K562 (cell line): ENCODE results near the gene EIF3CL. TPM values are rescaled to one million over a fixed set of nuclear protein-coding genes. Genes with fewer than 3 reads are reported as not detected.
"Not testable (repeated sequence)": the region's sequence is repeated elsewhere in the genome, so short reads cannot be mapped to it uniquely, and the experiment has no call there.

ENCODE experiments used
- ATAC-seq: fragments of 200-7000 bp; cut with Tn5 transposase; 3 replicates; pipeline ENCODE4 v1.9.1; 2020; ENCODE audit warnings: moderate library complexity
- BruUV-seq: library from RNA; stranded (reverse); fragments of 400-500 nt; replicated peaks from 2 replicates; lab custom pipeline; 2021; lab: Mats Ljungman, UMichigan
- CTCF ChIA-PET: fragments of 300-600 bp; formaldehyde crosslinking; extraction: SDS; loops from one replicate; lab custom pipeline; 2021; ENCODE audit warnings: low intra/inter-chr PET ratio; lab: Yijun Ruan, JAX
- POLR2A ChIA-PET: fragments of 300-600, 350-650 bp; sonication (Branson Sonifier 250); formaldehyde crosslinking; extraction: SDS; loops from one replicate; lab custom pipeline; 2021; ENCODE audit warnings: antibody characterized with exemption, inconsistent platforms; lab: Yijun Ruan, JAX
- DNase-seq, 4 experiments: peaks; one replicate each; pipeline versions ENCODE4 v3.0.0 to v3.0.0-alpha.2; 2011 to 2018; ENCODE audit warnings: low spot score in 3 of 4, mixed read lengths in 3 of 4; ENCODE audit errors: extremely low read depth in 1 of 4
- FAIRE-seq: peaks from 2 replicates; lab custom pipeline; 2011; peaks lifted over from hg19 to GRCh38; lab: Jason Lieb, UNC
- H2AFZ ChIP-seq: 2 replicates; pipeline ENCODE4 v1.6.0; 2011; ENCODE audit warnings: low read depth, low read length, control low read depth, inconsistent platforms
- H3K27ac ChIP-seq: fragments of 200-600 bp; 3 replicates; pipeline ENCODE4 v1.8.0; 2011; ENCODE audit warnings: low read depth, mild to moderate bottlenecking, control low read depth, inconsistent platforms, low read length, moderate library complexity, mixed read lengths; ENCODE audit errors: extremely low read depth
- H3K27me3 ChIP-seq, 2 experiments: fragments of 300-600 bp in 1 of 2; 2 replicates in 1 of 2; 3 replicates in 1 of 2; pipeline versions ENCODE4 v1.6.0 to v1.8.0; 2011; ENCODE audit warnings: inconsistent platforms in 2 of 2, low read length in 2 of 2, mild to moderate bottlenecking in 1 of 2, mixed read lengths in 1 of 2, moderate library complexity in 1 of 2; ENCODE audit not compliant: control insufficient read depth in 2 of 2, insufficient read depth in 2 of 2
- H3K36me3 ChIP-seq: fragments of 300-600 bp; 3 replicates; pipeline ENCODE4 v1.8.0; 2011; ENCODE audit warnings: mild to moderate bottlenecking, low read length, inconsistent platforms; ENCODE audit not compliant: control insufficient read depth, insufficient read depth
- H3K4me1 ChIP-seq, 2 experiments: fragments of 200-600 bp in 1 of 2; replicated peaks in 1 of 2; 2 replicates in 1 of 2; 3 replicates in 1 of 2; pipeline versions ENCODE4 v1.5.1 to v1.8.0; 2011; ENCODE audit warnings: inconsistent platforms in 2 of 2, low read length in 2 of 2, mild to moderate bottlenecking in 1 of 2, mixed read lengths in 1 of 2, moderate library complexity in 1 of 2; ENCODE audit not compliant: control insufficient read depth in 2 of 2, insufficient read depth in 2 of 2
- H3K4me2 ChIP-seq: 2 replicates; pipeline ENCODE4 v1.6.1; 2011; ENCODE audit warnings: low read length, control low read depth, inconsistent platforms, mixed read lengths; ENCODE audit not compliant: insufficient read depth
- H3K4me3 ChIP-seq: fragments of 200-600 bp; sonication (generic), shearing (Covaris generic); 2 replicates; pipeline ENCODE4 v1.5.1; 2016; ENCODE audit warnings: control low read depth, inconsistent platforms
- H3K79me2 ChIP-seq: fragments of 200-600 bp; 3 replicates; pipeline ENCODE4 v1.8.0; 2011; ENCODE audit warnings: low read length, inconsistent platforms; ENCODE audit not compliant: control insufficient read depth, insufficient read depth
- H3K9ac ChIP-seq, 2 experiments: 2 replicates each; pipeline versions ENCODE4 v1.6.0 to v1.6.1; 2011; ENCODE audit warnings: low read depth in 2 of 2, low read length in 2 of 2, control low read depth in 1 of 2, inconsistent platforms in 1 of 2, mild to moderate bottlenecking in 1 of 2, mixed read lengths in 1 of 2; ENCODE audit not compliant: insufficient read depth in 1 of 2
- H3K9me1 ChIP-seq: one replicate; pipeline ENCODE4 v1.6.0; 2011; ENCODE audit warnings: inconsistent platforms, mild to moderate bottlenecking, low read length, moderate library complexity; ENCODE audit not compliant: control insufficient read depth, insufficient read depth
- H3K9me3 ChIP-seq: replicated peaks from 2 replicates; pipeline ENCODE4 v1.5.1; 2011; ENCODE audit warnings: low read depth, low read length, inconsistent platforms; ENCODE audit not compliant: control insufficient read depth, insufficient read depth
- H4K20me1 ChIP-seq: replicated peaks from 2 replicates; pipeline ENCODE4 v1.6.1; 2011; ENCODE audit warnings: low read length, inconsistent platforms, mixed read lengths; ENCODE audit not compliant: control insufficient read depth, insufficient read depth
- WGBS: fragments of 100-300 bp; shearing (Covaris generic); methylation state at CpG from one replicate; pipeline ENCODE4 v1.1.6; 2016; ENCODE audit warnings: low coverage, mixed read lengths; ENCODE audit not compliant: insufficient coverage; ENCODE audit errors: missing lambda C conversion rate; 5-methylcytosine and 5-hydroxymethylcytosine counted together
- in situ Hi-C: fragments of 300-500 bp; cut with MboI; formaldehyde crosslinking; loops from 4 replicates; pipeline ENCODE4 v1.15.0; 2018; ENCODE audit warnings: inconsistent platforms, mixed read lengths
- intact Hi-C: fragments of 100-400 bp; cut with micrococcal nuclease; formaldehyde crosslinking; loops from 2 replicates; pipeline ENCODE4 v1.14.2; 2022
- polyA plus RNA-seq, 8 experiments: library from polyadenylated mRNA; depleted of rRNA in 4 of 8; stranded (reverse) in 5 of 8; unstranded in 3 of 8; fragments of >200 nt; fragmentation: Nextera tagmentation in 2 of 8; fragmentation: Illumina TruSeq in 1 of 8; extraction: Ambion mirVana in 2 of 8; extraction: Trizol in 1 of 8; gene quantifications; 2 replicates each; pipeline versions ENCODE4 v1.2.1 to v1.2.3, GENCODE V29; 2011 to 2014; ENCODE audit warnings: inconsistent platforms in 1 of 8, missing spikeins in 1 of 8
- total RNA-seq, 7 experiments: library from RNA; depleted of rRNA in 6 of 7; stranded (reverse); fragments of >200 nt in 6 of 7; fragmentation: Illumina TruSeq in 2 of 7; extraction: Trizol in 2 of 7; gene quantifications; 2 replicates each; pipeline versions ENCODE4 v1.2.1 to v1.2.3, GENCODE V29; 2011 to 2021; ENCODE audit warnings: low replicate concordance in 1 of 7

Gene EIF3CL
- total and polyA plus RNA-seq, 9 of the 15 experiments (the other 6 are each of a cell fraction or from before 2014, with no cell fraction given) = 3.7 to 130 (median 78.1) TPM

GRCh38 chr16:28392054-28392453, 11.6 kb downstream of the EIF3CL start:
- H3K9me3 ChIP-seq, ATAC-seq, DNase-seq, H3K9ac ChIP-seq, H2AFZ ChIP-seq, H3K9me1 ChIP-seq, H4K20me1 ChIP-seq, H3K36me3 ChIP-seq, POLR2A ChIA-PET, H3K4me3 ChIP-seq, in situ Hi-C loops, H3K79me2 ChIP-seq, FAIRE-seq, H3K4me2 ChIP-seq, H3K27ac ChIP-seq, BruUV-seq, H3K4me1 ChIP-seq, CTCF ChIA-PET, intact Hi-C loops, H3K27me3 ChIP-seq: not testable (repeated sequence)
- WGBS = no CpG with 5 or more reads among the region's 5 CpGs

GRCh38 chr16:28382177-28382867, 21.3 kb downstream of the EIF3CL start:
- BruUV-seq, in situ Hi-C loops, ATAC-seq, H3K36me3 ChIP-seq, H4K20me1 ChIP-seq, H3K79me2 ChIP-seq, H3K27ac ChIP-seq, H3K4me1 ChIP-seq, CTCF ChIA-PET, H3K4me3 ChIP-seq, POLR2A ChIA-PET, H3K4me2 ChIP-seq, H3K9me1 ChIP-seq, H3K9ac ChIP-seq, H3K9me3 ChIP-seq, H3K27me3 ChIP-seq, intact Hi-C loops, H2AFZ ChIP-seq, DNase-seq: not testable (repeated sequence)
- no CpG with 5 or more reads among the region's 10 CpGs for WGBS
- peak; percentile 58 for FAIRE-seq

- in situ Hi-C loops, H3K27me3 ChIP-seq, H3K9me3 ChIP-seq, H3K27ac ChIP-seq, H3K4me2 ChIP-seq, intact Hi-C loops, DNase-seq, H4K20me1 ChIP-seq, FAIRE-seq, H3K79me2 ChIP-seq, BruUV-seq, H3K9ac ChIP-seq, CTCF ChIA-PET, H3K4me1 ChIP-seq, ATAC-seq, H3K36me3 ChIP-seq, H3K9me1 ChIP-seq, H3K4me3 ChIP-seq, POLR2A ChIA-PET, H2AFZ ChIP-seq: not testable (repeated sequence)
- WGBS = 73% methylated on average over 4 of the region's 10 CpGs
These were observed 25.8 kb downstream of the EIF3CL start for GRCh38 chr16:28377822-28378221.

- POLR2A ChIA-PET, CTCF ChIA-PET, BruUV-seq: not testable (repeated sequence)
These were observed 26.5 kb downstream of the EIF3CL start for GRCh38 chr16:28377108-28377625.

More at GRCh38 chr16:28377108-28377625, 26.5 kb downstream of the EIF3CL start:
- intact Hi-C loops, H3K27ac ChIP-seq, H3K36me3 ChIP-seq, H3K4me1 ChIP-seq, H2AFZ ChIP-seq, H3K9ac ChIP-seq, DNase-seq, FAIRE-seq, H3K9me1 ChIP-seq, H3K9me3 ChIP-seq, H3K4me2 ChIP-seq, H3K4me3 ChIP-seq, H3K27me3 ChIP-seq, H3K79me2 ChIP-seq, H4K20me1 ChIP-seq, in situ Hi-C loops, ATAC-seq: not testable (repeated sequence)
- 100% methylated on average over 7 of the region's 38 CpGs for WGBS
